ENCODE results near the gene FTO. TPM values are rescaled to one million over a fixed set of nuclear protein-coding genes. Genes with fewer than 3 reads are reported as not detected.
"Not testable (repeated sequence)": the region's sequence is repeated elsewhere in the genome, so short reads cannot be mapped to it uniquely, and the experiment has no call there.

The FTO gene
- total and polyA plus RNA-seq, 2 donors, result 57.0 to 112 TPM

DNA sequence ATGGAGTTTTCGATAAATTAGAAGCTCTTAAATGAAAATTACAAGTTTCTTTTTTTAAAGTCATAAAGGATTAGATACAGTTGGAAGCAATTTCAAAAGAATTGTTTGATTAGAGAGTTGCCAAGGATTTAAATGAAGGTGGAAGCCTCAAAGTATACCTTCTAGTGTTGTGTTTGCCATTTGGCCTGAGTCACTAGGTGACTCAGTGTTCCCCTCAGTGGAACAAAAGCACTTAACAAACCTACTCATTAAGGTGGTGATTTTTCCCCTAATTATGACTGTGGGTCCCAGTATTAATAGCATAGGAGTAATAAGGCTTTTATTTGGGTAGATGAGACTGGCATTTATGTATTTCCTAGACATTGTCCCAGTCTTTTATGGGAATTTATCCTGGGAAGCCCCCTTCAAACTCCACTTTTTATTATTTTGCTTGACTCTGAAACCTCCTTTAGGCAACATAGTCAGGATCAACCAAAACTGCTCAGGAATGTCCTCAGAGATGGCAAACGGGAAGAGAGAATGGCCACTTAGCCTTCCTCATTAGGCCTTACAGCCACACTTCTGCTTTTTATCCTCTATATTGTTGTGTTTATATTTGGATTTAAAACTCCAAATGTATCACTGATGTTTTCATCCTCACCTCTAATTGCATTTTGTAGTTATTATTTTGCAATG is 161.0 kb downstream of the FTO start:
- WGBS, result 93% methylated on average over 2 of the region's 2 CpGs
- Histone ChIP-seq H3K36me3 (ENCODE audit: insufficient read depth) (peaks cover 2% of the 10 kb centered on the region), H3K27ac (ENCODE audit: low read depth) (no peak overlapping the region), H3K4me1 (ENCODE audit: insufficient read depth) (no peaks in the 10 kb centered on the region), H3K4me3 (ENCODE audit: low read depth, low read length) (no peak overlapping the region)
- DNase-seq (ENCODE audit: extremely low spot score), result no peak

DNA sequence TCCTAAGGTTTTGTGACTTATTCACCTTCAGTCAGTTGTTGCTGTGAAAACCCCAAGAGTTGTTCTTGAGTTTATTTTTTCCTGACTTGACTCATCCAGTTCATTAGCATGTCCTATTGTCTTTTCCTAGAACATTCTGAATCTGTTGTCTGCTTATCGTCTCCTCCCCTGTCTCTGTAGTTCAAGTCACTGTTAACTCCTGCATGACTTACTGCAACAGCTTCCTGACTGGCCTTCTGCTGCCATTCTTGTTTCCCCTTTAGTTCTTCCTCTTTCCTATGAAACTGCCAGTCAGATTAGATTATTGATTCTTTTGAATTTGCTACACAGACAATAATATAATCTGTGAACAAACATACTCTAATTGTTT is 161.5 kb downstream of the FTO start:
- 26% methylated on average over 1 of the region's 1 CpG for WGBS
- Histone ChIP-seq H3K27ac (ENCODE audit: low read depth) (no peak overlapping the region), H3K4me3 (ENCODE audit: low read depth, low read length) (no peak overlapping the region), H3K36me3 (ENCODE audit: insufficient read depth) (peaks cover 2% of the 10 kb centered on the region), H3K4me1 (ENCODE audit: insufficient read depth) (no peaks in the 10 kb centered on the region)
- no peak for DNase-seq (ENCODE audit: extremely low spot score)

DNA sequence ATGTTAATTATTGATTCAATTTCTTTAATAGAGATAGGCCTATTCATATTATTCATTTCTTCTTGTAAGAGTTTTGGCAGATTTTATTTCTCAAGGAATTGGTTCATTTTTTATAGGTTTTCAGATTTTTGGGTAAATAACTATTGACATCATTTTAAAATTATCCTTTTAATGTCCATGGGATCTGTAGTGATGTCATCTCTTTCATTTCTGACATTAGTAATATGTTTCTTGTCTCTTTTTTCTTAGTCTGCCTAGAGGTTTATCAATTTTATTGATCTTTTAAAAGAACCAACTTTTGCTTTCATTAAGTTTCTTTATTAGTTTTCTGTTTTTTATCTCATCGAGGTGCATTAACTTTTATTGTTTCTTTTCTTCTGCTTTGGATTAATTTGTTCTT is 162.6 kb downstream of the FTO start:
- no peak for DNase-seq (ENCODE audit: extremely low spot score)

DNA sequence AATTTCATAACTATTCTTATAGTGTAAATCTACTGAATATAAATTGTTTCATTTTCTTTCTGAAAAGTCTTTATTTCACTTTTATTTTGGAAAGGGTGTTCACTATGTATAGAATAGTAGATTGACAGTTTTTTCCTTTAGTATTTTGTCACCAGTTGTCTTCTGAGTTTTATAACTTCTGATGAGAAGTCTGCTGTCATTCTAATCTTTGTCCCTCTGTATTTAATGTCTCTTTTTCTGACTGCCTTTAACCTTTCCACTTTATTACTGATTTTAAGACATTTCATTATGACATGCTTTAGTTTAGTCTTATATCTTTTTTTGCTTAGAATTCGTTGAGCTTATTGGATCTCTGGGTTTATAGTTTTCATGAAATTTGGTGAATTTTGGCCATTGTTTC is 166.9 kb downstream of the FTO start:
- WGBS, result 96% methylated on average over 1 of the region's 1 CpG
- H3K4me1 ChIP-seq (ENCODE audit: insufficient read depth), result no peaks in the 10 kb centered on the region
- H3K4me3 ChIP-seq (ENCODE audit: low read depth, low read length), result no peak overlapping the region
- H3K27ac ChIP-seq (ENCODE audit: low read depth), result no peak overlapping the region
- no peaks in the 10 kb centered on the region for H3K36me3 ChIP-seq (ENCODE audit: insufficient read depth)
- DNase-seq (ENCODE audit: extremely low spot score), result no peak

More for the DNA sequence above, 162.6 kb downstream of the FTO start:
- H3K36me3 ChIP-seq (ENCODE audit: insufficient read depth), result peaks cover 2% of the 10 kb centered on the region
- H3K4me1 ChIP-seq (ENCODE audit: insufficient read depth), result no peaks in the 10 kb centered on the region
- H3K4me3 ChIP-seq (ENCODE audit: low read depth, low read length), result no peak overlapping the region
- WGBS, result 86% methylated on average over 1 of the region's 1 CpG
- H3K27ac ChIP-seq (ENCODE audit: low read depth), result no peak overlapping the region

DNA sequence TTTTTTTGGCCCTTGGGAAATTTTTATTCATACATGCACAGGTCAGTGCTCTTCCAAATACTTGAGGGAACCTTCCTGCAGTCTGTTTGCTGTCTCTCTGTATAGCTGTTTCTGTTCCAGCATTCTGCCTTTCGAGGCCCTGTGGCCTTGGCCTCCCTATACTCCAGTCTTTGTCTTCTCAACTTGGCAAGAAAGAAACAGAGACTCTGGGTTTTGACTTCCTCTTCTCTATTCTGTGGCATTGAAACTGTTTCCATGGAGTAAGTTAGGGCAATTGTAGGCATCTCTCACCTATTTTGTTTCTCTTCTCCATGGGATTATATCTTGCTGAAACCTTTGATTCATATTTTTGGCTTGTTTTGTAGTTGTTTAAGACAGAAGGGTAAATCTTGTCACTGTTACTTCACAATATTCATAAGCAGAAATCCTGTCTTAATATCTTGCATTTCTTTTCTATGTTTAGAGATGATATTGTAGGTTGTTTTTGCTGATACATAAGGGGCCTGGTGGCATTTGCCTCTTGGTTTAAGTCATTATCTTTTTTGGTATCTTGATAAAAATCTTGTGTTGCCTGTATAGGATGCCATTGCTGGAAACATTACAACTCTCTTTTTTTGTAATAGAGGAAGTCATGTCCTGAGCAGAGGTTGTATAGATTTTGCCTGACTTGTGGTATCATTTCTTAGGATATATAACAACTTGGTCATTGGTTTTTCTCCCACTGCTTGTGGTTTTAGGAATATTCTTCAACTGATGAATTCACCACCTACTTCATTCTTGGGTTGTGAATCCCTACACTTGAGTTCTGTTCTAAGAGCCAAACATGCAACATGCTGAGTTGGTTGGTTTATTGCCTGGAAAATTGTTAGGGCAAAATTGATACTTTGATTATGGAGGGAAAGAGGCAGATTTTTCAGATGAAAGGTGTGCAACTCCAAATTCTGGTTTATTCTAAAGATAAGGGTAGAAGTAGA is 168.6 kb downstream of the FTO start:
- H3K4me1 ChIP-seq (ENCODE audit: insufficient read depth), result no peaks in the 10 kb centered on the region
- no peaks in the 10 kb centered on the region for H3K36me3 ChIP-seq (ENCODE audit: insufficient read depth)
- no peak overlapping the region for H3K4me3 ChIP-seq (ENCODE audit: low read depth, low read length)
- WGBS, result 89% methylated on average over 1 of the region's 1 CpG
- DNase-seq (ENCODE audit: extremely low spot score), result no peak
- H3K27ac ChIP-seq (ENCODE audit: low read depth), result no peak overlapping the region

- no peaks in the 10 kb centered on the region for H3K4me1 ChIP-seq (ENCODE audit: insufficient read depth)
- no peak for DNase-seq (ENCODE audit: extremely low spot score)
- H3K27ac ChIP-seq (ENCODE audit: low read depth), result no peak overlapping the region
- no peaks in the 10 kb centered on the region for H3K36me3 ChIP-seq (ENCODE audit: insufficient read depth)
- WGBS, result 94% methylated on average over 5 of the region's 5 CpGs
- H3K4me3 ChIP-seq (ENCODE audit: low read depth, low read length), result no peak overlapping the region
Observed at GRCh38 chr16:53876811-53877210, 172.9 kb downstream of the FTO start.

DNA sequence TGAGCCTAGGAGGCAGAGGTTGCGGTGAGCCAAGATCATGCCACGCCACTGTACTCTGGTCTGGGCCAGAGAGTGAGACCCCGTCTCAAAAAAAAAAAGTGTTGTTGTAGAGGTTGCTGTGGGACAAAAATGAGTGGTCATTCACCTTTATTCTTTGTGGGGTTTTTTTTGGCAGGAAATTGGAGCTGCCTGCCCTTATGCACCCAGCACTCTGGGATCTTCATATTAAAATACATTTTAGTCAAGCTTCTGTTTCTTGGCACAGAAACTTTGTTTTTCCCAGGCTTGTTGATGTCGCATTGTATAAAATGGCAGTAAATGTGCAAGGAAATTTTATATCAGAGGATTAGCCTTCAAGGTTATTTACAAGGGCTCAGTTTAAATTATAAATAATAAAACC is 174.3 kb downstream of the FTO start:
- no peak overlapping the region for H3K27ac ChIP-seq (ENCODE audit: low read depth)
- H3K36me3 ChIP-seq (ENCODE audit: insufficient read depth), result no peaks in the 10 kb centered on the region
- no peak for DNase-seq (ENCODE audit: extremely low spot score)
- H3K4me3 ChIP-seq (ENCODE audit: low read depth, low read length), result no peak overlapping the region
- WGBS, result 82% methylated on average over 4 of the region's 4 CpGs
- H3K4me1 ChIP-seq (ENCODE audit: insufficient read depth), result no peaks in the 10 kb centered on the region

- no peaks in the 10 kb centered on the region for H3K4me1 ChIP-seq (ENCODE audit: insufficient read depth)
- no peaks in the 10 kb centered on the region for H3K36me3 ChIP-seq (ENCODE audit: insufficient read depth)
- WGBS, result 79% methylated on average over 2 of the region's 2 CpGs
- no peak overlapping the region for H3K27ac ChIP-seq (ENCODE audit: low read depth)
- no peak overlapping the region for H3K4me3 ChIP-seq (ENCODE audit: low read depth, low read length)
- DNase-seq (ENCODE audit: extremely low spot score), result no peak
Observed at GRCh38 chr16:53881371-53881770, 177.4 kb downstream of the FTO start.

DNA sequence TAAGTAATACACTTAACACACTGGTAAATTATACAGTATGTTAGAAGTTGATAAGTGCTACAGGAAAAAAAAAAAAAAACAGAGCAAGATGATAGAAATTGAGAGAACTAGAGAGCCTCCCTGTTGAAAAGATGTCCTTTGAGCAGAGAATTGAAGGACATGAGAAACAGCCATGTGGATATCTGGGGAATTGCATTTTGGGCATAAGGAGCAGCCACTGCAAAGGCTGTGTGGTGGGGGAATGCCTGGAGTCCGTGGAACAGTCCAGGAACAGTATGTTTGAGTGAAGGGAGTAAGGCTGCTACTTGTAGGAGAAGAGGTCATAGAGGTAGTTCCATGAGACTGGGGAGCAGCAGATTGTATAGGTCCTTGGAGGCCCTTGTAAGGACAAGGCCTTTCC is 178.4 kb downstream of the FTO start:
- no peak for DNase-seq (ENCODE audit: extremely low spot score)
- WGBS, result 93% methylated on average over 1 of the region's 1 CpG
- Histone ChIP-seq H3K27ac (ENCODE audit: low read depth) (no peak overlapping the region), H3K4me3 (ENCODE audit: low read depth, low read length) (no peak overlapping the region), H3K4me1 (ENCODE audit: insufficient read depth) (no peaks in the 10 kb centered on the region), H3K36me3 (ENCODE audit: insufficient read depth) (no peaks in the 10 kb centered on the region)

- DNase-seq (ENCODE audit: extremely low spot score), result no peak
- Histone ChIP-seq H3K4me3 (ENCODE audit: low read depth, low read length) (no peak overlapping the region), H3K36me3 (ENCODE audit: insufficient read depth) (no peaks in the 10 kb centered on the region), H3K27ac (ENCODE audit: low read depth) (no peak overlapping the region), H3K4me1 (ENCODE audit: insufficient read depth) (no peaks in the 10 kb centered on the region)
- WGBS, result 95% methylated on average over 4 of the region's 4 CpGs
Observed at GRCh38 chr16:53884748-53885147, 180.8 kb downstream of the FTO start.

DNA sequence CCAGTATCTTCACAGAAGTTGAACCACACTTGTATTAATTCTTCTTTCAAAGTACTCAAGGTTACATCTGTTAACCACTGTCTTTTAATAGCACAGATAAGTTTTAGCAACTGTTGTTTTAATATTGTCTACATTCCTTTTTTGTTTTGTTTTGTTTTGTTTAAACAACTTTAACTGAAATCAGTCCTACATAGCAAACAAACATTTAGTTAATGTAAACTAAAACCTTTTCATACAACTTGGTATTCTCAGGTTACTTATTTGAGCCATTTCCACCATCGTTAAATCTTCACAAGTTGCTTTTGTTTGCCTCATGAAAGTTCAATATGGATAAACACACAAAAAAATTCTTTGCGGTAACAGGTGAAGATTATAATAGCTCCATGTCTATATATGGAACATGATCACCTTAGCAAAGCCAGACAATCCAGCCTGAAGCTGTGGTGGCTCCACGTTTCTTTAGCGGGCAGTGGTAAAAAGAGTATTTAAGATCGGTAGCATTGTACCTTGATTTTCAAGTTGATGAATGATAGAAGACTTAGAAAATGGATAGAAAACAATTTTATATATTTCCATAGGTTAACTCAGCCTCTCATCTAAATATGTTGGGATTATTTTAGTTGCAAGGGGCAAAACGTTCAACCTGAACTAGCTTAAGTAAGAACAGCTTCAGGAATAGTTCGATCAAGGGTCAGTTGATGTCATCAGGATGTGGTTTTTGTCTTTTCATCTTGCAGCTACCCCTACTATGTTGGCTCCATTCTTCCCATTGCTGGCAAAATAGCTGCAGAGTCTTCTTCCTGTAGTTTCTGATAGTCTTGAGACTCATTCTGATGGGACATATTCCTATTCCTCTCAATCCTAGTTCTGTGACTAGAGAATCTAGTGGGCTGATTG is 182.8 kb downstream of the FTO start:
- DNase-seq (ENCODE audit: extremely low spot score), result no peak
- no peaks in the 10 kb centered on the region for H3K4me1 ChIP-seq (ENCODE audit: insufficient read depth)
- H3K36me3 ChIP-seq (ENCODE audit: insufficient read depth), result no peaks in the 10 kb centered on the region
- H3K4me3 ChIP-seq (ENCODE audit: low read depth, low read length), result no peak overlapping the region
- H3K27ac ChIP-seq (ENCODE audit: low read depth), result no peak overlapping the region
- 84% methylated on average over 7 of the region's 7 CpGs for WGBS

- Histone ChIP-seq H3K4me3 (ENCODE audit: low read depth, low read length) (no peak overlapping the region), H3K36me3 (ENCODE audit: insufficient read depth) (no peaks in the 10 kb centered on the region), H3K4me1 (ENCODE audit: insufficient read depth) (no peaks in the 10 kb centered on the region), H3K27ac (ENCODE audit: low read depth) (no peak overlapping the region)
- no peak for DNase-seq (ENCODE audit: extremely low spot score)
- 81% methylated on average over 3 of the region's 3 CpGs for WGBS
Observed at GRCh38 chr16:53888222-53888621, 184.3 kb downstream of the FTO start.

DNA sequence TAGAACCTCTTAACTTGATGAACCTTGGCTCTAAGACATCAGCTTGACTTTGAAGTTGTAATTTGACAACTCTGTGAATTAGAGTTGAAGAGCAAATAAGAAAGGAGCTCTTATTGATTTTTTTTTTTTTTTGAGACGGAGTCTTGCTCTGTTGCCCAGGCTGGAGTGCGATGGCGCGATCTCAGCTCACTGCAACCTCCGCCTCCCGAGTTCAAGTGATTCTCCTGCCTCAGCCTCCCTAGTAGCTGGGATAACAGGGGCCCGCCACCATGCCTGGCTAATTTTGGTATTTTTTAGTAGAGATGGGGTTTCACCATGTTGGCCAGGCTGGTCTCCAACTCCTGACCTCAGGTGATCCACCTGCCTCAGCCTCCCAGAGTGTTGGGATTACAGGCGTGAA is 186.9 kb downstream of the FTO start:
- H3K27ac ChIP-seq (ENCODE audit: low read depth); DNase-seq (ENCODE audit: extremely low spot score); H3K36me3 ChIP-seq (ENCODE audit: insufficient read depth); H3K4me1 ChIP-seq (ENCODE audit: insufficient read depth); H3K4me3 ChIP-seq (ENCODE audit: low read depth, low read length): not testable (repeated sequence)
- WGBS, result 98% methylated on average over 8 of the region's 8 CpGs

All from urinary bladder (tissue), 4 donors.